Ishikawa (cell line): Measurements from ENCODE around the gene FAM120B.

Experiments
- EGR1 ChIP-seq: IDR thresholded peaks from 2 replicates; pipeline ENCODE4 v1.6.1; 2012
- TAF1 ChIP-seq: IDR thresholded peaks from 2 replicates; pipeline ENCODE4 v1.6.1; 2012; ENCODE audit warnings: low read depth, mild to moderate bottlenecking

DNA sequence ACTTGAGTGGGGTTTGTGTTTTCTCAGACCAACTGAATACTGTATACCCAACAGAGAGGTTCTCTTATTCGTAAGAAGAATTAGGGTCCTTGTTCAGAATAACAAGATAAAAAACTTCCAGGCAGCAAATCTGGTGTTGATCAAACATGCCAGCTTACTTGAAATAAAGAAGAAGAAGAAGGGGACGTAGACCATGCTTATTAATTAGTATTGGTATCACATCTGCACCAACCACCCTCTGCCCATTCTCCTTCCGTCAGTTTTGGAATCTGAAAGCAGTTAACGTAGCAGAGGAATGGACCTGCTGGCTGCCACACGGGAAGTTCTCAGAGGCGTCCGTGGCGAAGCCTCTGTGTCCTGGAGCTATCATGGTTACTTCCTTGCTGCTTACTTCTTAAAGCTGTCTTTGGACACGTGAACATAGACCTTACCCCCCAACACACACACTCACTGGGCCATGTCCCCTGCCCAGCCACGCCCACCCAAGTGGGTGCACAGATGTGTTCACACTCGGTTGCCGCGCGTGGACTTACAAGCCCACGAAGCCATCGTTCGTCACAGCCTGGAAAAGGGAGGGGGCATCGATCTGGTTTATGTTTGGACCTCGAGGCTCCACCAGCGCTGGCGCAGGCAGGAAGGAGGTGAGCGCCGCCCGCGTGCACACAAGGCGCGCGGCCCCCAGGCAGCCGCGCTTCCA lies 11.6 kb upstream of the FAM120B start:
- TF ChIP-seq EGR1 (no peak), TAF1 (no peak)
